Nucleus accumbens (tissue), 56 donors: Measurements from ENCODE around the gene GFPT2.

Experiments
- DNase-seq, 56 donors: peaks; one replicate each; lab custom pipeline; 2025; lab: John Stamatoyannopoulos, UW

Gene GFPT2

GRCh38 chr5:180379355-180380070 lies 26.4 kb upstream of the GFPT2 start:
- no peak for DNase-seq

- peak in 3 of 56 donors; percentile 20 to 25 (median 23) for DNase-seq
These were observed 25.6 kb upstream of the GFPT2 start for GRCh38 chr5:180378438-180379344.

DNA sequence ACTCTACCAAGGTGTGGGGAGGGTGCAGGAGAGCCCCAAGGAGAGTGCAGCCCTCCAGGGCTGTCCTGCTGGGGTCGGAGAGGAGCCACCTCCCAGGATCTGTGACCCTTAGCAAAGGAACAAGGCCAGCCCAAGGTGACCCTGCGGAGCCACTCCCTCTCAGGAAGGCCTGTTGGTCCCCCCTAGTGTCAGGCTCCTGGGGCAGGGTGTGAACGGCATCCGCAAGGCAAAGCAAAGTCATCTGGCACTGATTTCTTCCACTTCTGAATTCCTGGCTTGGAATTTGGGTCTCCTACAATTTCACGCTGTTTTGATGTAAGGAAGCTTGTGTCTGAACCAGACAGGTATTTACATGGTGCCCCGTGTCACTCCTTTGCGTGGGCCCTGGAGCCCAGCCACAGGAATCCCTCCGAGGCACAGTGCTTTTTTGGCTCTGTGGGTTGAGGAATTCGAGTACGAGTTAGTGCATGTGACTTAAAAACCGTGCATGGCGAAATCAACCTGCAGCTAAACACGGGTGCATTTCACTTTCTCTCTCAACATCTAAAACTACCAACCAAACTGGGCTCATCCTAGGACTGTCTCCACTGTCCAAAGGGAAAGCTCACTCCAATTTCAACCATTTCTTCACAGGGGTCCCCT lies 24.5 kb upstream of the GFPT2 start:
- DNase-seq = no peak

DNA sequence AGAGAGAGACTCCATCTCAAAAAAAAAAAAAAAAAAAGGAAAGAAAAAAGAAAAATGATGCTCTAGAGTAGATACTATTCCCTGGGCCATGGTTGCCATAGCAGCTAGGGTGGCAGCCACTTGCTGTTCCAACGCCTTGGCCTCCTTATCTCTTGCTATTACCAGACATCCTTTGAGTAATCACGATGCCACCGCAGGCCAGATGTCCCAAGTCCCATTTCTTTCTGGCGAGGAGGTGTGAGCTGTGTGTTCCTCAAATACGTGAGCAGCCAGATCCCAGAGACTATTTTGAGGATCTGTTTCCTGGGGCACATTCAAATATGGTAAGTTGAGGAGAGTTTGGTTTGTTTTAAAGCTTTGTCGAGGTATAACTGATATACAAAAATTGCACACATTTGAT lies 23.4 kb upstream of the GFPT2 start:
- no peak for DNase-seq

DNA sequence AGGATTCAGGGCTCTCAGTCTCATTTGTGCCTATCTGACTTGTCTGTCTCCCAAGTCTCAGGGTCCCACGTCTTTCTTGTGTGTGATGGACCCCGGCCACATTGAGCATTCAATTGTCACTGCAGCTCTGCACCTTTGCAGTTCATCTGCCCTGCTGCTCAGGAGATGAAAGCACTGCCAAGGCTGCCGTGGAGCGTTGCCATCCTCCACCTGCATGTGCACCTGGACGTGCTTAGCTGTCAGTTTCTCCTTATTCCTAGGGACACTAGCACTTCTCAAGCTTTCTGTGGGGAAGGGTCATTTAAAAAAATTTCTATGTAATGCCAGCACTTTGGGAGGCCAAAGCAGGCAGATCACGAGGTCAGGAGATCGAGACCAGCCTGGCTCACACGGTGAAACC lies 22.8 kb upstream of the GFPT2 start:
- DNase-seq = no peak

DNA sequence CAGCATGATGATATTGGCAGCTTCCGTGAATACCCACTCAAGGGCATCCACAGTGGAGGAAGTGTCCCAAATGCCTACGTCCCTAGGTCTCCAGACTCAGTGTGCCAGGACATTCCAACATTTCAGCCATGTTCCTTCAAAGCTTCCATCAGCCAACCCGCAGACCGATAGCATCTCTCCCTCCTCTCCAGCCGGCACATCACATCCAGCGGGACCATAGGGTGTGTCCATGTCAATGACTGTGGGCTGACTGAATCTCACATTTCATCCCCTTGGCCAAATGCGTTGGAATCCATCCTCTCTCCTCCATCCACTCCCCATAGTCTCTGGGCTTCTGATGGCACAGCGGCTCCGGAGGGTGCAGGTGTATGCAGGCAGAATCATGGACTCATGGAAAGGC lies 22.2 kb upstream of the GFPT2 start:
- DNase-seq = no peak

GRCh38 chr5:180373870-180374269 lies 20.7 kb upstream of the GFPT2 start:
- no peak for DNase-seq

DNA sequence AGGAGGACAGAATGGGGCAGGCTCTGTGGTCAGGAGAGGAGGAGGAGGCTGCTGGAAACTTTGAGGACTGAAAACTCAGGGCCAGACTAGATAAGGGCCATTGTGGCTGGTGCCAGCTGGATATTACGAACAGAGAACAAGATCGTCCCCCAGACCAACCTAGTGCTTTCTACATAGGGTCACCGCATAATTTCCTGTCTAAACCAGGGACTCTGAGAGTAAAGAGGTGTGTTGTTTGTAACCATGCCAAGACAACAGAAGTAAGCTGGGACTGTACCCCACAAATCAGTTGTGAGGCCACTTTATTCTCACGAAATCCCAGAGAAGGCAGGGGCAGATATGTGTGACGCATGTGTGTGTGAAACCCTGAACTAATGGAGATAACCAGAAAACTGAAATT lies 20.3 kb upstream of the GFPT2 start:
- DNase-seq = no peak

- DNase-seq = no peak
These were observed 18.8 kb upstream of the GFPT2 start for GRCh38 chr5:180371949-180372348.

DNA sequence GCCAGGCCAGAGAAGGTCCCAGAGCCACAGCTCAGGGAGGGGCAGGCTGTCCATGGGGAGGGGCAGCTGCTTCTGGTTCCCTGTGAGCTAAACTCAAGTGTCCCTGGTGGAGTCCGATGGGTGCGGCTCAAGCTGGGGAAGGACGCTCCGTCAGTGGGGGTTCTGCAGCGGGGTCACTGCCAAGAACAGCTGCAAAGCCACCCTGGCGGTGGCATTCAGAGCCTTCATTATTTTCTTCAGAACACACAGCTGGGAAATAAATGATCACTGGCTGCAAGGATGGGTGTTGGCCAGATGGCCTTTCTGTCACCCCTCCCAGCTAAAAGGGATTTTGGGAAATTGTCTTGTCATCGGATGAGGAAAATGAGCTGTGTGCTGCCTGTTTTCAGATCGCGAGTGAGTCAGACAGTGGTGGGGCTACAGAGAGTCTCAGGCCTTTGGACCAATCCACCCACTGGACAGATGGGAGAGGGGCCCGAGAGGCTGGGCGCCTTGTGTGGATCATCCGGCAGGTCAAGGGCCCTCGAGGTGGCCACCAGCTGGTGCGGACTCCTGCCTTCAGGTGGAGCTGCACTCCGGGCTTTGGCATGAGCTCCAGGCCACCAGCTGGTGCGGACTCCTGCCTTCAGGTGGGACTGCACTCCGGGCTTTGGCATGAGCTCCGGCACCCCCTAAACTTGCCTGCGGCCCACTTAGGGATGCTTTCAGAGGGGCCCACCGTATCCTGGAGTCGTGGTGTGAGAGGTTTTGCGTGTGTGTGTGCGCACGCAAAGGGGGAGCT lies 17.9 kb upstream of the GFPT2 start:
- DNase-seq = peak in 26 of 56 donors; percentile 11 to 77 (median 32)

GRCh38 chr5:180367991-180368390 lies 14.9 kb upstream of the GFPT2 start:
- DNase-seq = peak in 50 of 56 donors; percentile 16 to 84 (median 66)

DNA sequence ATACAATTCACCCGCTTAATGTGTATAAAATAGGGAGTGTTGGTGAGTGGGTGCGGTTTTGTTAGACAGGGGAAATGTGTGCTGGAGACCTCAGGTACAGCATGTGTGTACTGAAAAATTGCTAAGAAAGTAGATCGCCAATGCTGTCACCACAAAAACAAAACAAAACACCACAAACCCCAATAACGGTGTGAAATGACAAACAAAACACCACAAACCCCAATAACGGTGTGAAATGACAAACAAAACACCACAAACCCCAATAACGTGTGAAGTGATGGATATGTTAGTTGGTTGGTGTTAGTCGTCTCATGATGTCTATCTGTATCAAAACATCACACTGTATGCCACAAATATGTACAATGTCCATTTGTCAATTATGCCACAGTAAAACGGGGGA lies 14.2 kb upstream of the GFPT2 start:
- no peak for DNase-seq

DNA sequence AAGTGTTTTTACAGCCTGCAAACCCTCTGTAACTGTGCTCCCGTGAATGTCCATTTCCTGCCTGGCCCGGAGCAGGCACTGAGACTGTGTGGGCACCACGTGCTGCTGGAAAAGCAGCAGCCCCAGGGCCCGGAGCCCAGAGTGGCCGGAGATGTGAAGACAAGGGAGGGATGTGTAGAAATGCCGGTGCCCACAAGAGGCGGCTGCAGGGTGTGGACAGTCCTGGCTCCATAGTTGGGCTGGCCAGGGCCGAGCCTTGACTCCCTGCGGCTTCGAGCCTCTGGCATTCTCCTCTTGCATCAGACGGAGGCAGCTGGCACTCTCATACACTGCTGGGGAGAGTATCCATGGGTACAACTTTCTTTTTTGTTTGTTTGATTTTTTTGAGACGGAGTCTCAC lies 13.2 kb upstream of the GFPT2 start:
- DNase-seq = peak in 53 of 56 donors; percentile 14 to 85 (median 66)

- no peak for DNase-seq
These were observed 12.7 kb upstream of the GFPT2 start for GRCh38 chr5:180365829-180366228.

GRCh38 chr5:180364306-180364856 lies 11.2 kb upstream of the GFPT2 start:
- DNase-seq = no peak

- no peak for DNase-seq
These were observed 7.2 kb upstream of the GFPT2 start for GRCh38 chr5:180360078-180360957.

- no peak for DNase-seq
These were observed 5.6 kb upstream of the GFPT2 start for GRCh38 chr5:180358694-180359093.

- DNase-seq = no peak
These were observed 5.0 kb upstream of the GFPT2 start for GRCh38 chr5:180358179-180358578.

- no peak for DNase-seq
These were observed 1.8 kb upstream of the GFPT2 start for GRCh38 chr5:180354966-180355365.
